Measurements from ENCODE around the gene KCNH1.

The KCNH1 gene

GRCh38 chr1:210786546-210786945, 347.4 kb downstream of the KCNH1 start:
- H3K4me3 ChIP-seq (ENCODE audit: low read depth, low read length): no peak overlapping the region
- no peak for DNase-seq (ENCODE audit: low read depth)
- TF ChIP-seq POLR2A (IDR thresholded peaks at IDR 0.05; ENCODE audit: extremely low read depth, insufficient read length) (no peak), MYC (IDR thresholded peaks at IDR 0.05; ENCODE audit: low read depth, low read length) (no peak), MAX (IDR thresholded peaks at IDR 0.05; ENCODE audit: low read depth, low read length) (no peak)
- TF ChIP-seq, protein P1, sequence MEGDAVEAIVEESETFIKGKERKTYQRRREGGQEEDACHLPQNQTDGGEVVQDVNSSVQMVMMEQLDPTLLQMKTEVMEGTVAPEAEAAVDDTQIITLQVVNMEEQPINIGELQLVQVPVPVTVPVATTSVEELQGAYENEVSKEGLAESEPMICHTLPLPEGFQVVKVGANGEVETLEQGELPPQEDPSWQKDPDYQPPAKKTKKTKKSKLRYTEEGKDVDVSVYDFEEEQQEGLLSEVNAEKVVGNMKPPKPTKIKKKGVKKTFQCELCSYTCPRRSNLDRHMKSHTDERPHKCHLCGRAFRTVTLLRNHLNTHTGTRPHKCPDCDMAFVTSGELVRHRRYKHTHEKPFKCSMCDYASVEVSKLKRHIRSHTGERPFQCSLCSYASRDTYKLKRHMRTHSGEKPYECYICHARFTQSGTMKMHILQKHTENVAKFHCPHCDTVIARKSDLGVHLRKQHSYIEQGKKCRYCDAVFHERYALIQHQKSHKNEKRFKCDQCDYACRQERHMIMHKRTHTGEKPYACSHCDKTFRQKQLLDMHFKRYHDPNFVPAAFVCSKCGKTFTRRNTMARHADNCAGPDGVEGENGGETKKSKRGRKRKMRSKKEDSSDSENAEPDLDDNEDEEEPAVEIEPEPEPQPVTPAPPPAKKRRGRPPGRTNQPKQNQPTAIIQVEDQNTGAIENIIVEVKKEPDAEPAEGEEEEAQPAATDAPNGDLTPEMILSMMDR (IDR thresholded peaks at IDR 0.05; ENCODE audit: low read depth, low read length): no peak

DNA sequence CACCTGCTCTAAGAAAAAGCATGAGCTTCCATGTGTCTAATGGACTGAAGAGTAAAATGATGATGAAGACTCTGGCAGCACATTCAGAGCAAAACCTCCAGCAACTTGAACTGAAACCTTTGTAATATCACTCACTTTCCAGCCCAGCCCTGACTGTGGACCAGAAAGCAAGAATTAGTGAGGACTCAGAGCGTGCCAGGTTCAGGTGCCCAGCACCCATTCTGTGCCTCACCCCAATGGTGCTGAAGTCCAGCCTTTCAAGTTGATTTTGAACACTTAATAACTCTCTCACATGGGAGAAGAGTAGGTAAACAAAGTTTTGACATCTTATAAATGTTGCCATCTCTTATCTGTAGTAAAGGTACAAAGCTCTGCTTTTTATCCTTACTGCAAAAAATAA, 350.0 kb downstream of the KCNH1 start:
- no peak overlapping the region for H3K4me3 ChIP-seq (ENCODE audit: low read depth, low read length)
- DNase-seq (ENCODE audit: low read depth): no peak
- no peak for TF ChIP-seq POLR2A (IDR thresholded peaks at IDR 0.05; ENCODE audit: extremely low read depth, insufficient read length)
- TF ChIP-seq, protein P1 (IDR thresholded peaks at IDR 0.05; ENCODE audit: low read depth, low read length): no peak
- no peak for TF ChIP-seq MAX (IDR thresholded peaks at IDR 0.05; ENCODE audit: low read depth, low read length)
- no peak for TF ChIP-seq MYC (IDR thresholded peaks at IDR 0.05; ENCODE audit: low read depth, low read length)

DNA sequence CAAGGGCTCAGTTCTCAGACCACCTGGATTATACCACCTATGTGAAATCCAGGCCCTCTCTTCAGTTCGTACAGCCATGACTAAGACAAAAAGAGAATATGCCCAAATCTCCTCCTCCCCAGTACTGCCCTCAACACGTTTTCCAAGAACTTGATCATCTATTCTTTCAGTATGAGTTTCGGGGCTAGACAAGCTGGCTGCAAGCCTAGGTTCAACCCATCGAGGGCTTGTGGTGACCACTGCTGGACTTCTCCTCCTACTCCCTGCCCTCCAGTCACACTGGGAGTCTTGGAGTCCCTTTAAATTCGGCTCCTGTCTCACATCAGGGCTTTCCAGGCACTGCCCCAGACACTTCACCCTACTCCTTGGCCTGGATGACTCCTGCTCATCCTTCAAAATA, 352.3 kb downstream of the KCNH1 start:
- TF ChIP-seq, protein P1 (IDR thresholded peaks at IDR 0.05; ENCODE audit: low read depth, low read length): no peak
- TF ChIP-seq MYC (IDR thresholded peaks at IDR 0.05; ENCODE audit: low read depth, low read length): no peak
- TF ChIP-seq POLR2A (IDR thresholded peaks at IDR 0.05; ENCODE audit: extremely low read depth, insufficient read length): no peak
- no peak for TF ChIP-seq MAX (IDR thresholded peaks at IDR 0.05; ENCODE audit: low read depth, low read length)

DNA sequence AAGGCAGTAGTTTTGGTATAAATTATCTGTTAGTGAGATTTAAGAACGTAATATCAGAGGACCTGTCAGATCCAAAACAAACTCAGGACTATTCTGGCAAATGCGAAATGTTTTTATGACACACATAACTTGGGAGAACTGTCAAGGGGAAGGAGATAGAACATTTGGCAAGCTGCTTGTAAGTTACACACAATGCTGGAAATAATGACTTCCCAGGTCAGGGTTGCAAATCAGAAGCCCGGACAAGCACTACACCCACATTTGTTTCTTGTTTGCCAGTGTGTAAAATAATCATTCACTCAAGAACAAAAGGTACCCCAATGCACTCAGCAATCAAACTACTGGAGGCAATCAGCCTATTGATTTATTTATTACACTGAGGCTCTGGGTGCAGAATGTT, 354.7 kb downstream of the KCNH1 start:
- DNase-seq (ENCODE audit: low read depth): no peak
- H3K4me3 ChIP-seq (ENCODE audit: low read depth, low read length): no peak overlapping the region
- TF ChIP-seq MAX (IDR thresholded peaks at IDR 0.05; ENCODE audit: low read depth, low read length) (no peak), MYC (IDR thresholded peaks at IDR 0.05; ENCODE audit: low read depth, low read length) (no peak), POLR2A (IDR thresholded peaks at IDR 0.05; ENCODE audit: extremely low read depth, insufficient read length) (no peak)
- TF ChIP-seq, protein P1 (IDR thresholded peaks at IDR 0.05; ENCODE audit: low read depth, low read length): no peak

More for the DNA sequence above, 352.3 kb downstream of the KCNH1 start:
- DNase-seq (ENCODE audit: low read depth): no peak
- no peak overlapping the region for H3K4me3 ChIP-seq (ENCODE audit: low read depth, low read length)

DNA sequence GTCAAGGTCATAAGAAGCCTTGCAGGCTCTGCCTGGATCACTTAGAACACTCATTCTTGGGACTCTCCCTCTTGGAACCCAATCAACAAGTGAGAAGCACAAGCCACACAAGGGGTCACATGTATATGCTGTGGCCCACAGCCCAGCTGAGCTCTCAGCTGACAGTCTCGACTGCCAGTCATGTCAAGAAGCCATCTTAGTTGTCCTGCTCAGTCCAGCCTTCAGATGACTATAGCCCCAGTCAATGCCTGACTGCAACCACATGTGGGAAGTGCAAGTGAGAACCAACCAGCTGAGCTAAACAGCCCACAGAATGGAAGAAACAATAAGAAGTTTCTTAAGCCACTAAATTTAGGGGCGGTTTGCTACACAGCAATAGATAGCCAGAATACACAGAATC, 356.0 kb downstream of the KCNH1 start:
- H3K4me3 ChIP-seq (ENCODE audit: low read depth, low read length): no peak overlapping the region
- no peak for DNase-seq (ENCODE audit: low read depth)
- no peak for TF ChIP-seq MAX (IDR thresholded peaks at IDR 0.05; ENCODE audit: low read depth, low read length)
- no peak for TF ChIP-seq MYC (IDR thresholded peaks at IDR 0.05; ENCODE audit: low read depth, low read length)
- TF ChIP-seq POLR2A (IDR thresholded peaks at IDR 0.05; ENCODE audit: extremely low read depth, insufficient read length): no peak
- TF ChIP-seq, protein P1 (IDR thresholded peaks at IDR 0.05; ENCODE audit: low read depth, low read length): no peak

GRCh38 chr1:210776712-210777111, 357.2 kb downstream of the KCNH1 start:
- DNase-seq (ENCODE audit: low read depth): no peak
- no peak overlapping the region for H3K4me3 ChIP-seq (ENCODE audit: low read depth, low read length)
- TF ChIP-seq MYC (IDR thresholded peaks at IDR 0.05; ENCODE audit: low read depth, low read length) (no peak), POLR2A (IDR thresholded peaks at IDR 0.05; ENCODE audit: extremely low read depth, insufficient read length) (no peak), MAX (IDR thresholded peaks at IDR 0.05; ENCODE audit: low read depth, low read length) (no peak)
- TF ChIP-seq, protein P1 (IDR thresholded peaks at IDR 0.05; ENCODE audit: low read depth, low read length): no peak
